AG08396 (cell line): Measurements from ENCODE around the gene MRPL33.

Experiments
- DNase-seq: peaks from one replicate; pipeline ENCODE4 v3.0.0; 2012; ENCODE audit warnings: low spot score, mixed read lengths

MRPL33 gene

GRCh38 chr2:27776696-27777095 lies 5.2 kb downstream of the MRPL33 start:
- DNase-seq = no peak

GRCh38 chr2:27779417-27780055 lies 8.0 kb downstream of the MRPL33 start:
- DNase-seq = no peak

DNA sequence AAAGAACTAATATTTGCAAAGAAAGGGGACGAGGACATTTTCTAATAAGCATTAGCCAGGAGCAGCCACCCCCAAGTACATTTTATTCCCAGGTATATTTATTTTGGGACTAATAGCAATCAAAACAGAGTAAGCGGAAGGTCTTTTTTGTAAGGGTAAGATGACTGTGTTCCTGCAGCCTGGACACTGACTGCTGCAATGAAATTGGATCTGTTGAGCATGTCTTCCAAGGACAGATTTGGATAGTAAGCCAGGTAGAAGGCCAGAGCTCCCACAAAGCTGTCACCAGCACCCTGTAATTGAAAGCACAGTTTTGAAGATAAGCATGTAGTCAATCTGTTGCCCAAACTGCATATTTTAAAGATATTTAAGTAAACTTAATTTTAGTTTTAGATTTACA lies 10.0 kb downstream of the MRPL33 start:
- DNase-seq = no peak

GRCh38 chr2:27782701-27783100 lies 11.2 kb downstream of the MRPL33 start:
- no peak for DNase-seq

DNA sequence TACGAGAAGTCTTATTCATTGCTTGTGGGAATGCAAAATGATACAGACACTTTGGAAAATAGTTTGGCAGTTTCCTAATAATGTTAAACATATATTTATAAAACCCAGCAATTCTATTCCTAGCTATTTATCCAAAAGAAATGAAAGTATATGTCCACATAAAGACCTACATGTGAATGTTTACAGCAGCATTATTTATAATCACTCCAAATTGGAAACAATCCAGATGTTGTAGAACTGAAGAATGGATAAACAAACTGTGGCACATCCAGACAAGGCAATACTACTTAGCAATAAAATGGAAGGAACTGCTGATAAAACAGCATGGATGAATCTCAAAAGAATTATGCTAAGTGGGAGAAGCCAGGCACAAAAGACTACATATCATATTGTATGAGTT lies 19.3 kb downstream of the MRPL33 start:
- no peak for DNase-seq

DNA sequence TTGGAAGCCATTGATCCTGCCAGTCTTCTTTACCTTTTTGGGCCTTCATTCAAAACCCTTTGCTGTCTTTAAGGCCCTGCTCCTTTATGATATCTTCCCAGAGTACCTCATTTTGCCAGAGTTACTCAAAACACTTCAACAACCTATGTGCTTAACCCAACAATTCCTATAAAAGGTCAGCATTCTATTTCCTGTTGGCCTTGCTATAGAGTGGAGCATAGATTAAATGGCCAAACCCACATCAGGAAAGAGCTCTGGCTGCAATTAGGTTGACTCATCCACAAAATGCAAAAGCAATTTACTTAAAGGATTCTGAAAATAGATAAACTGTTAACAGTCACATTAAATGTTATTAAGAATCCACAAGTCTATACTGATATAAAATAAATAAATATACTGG lies 21.2 kb downstream of the MRPL33 start:
- DNase-seq = no peak

DNA sequence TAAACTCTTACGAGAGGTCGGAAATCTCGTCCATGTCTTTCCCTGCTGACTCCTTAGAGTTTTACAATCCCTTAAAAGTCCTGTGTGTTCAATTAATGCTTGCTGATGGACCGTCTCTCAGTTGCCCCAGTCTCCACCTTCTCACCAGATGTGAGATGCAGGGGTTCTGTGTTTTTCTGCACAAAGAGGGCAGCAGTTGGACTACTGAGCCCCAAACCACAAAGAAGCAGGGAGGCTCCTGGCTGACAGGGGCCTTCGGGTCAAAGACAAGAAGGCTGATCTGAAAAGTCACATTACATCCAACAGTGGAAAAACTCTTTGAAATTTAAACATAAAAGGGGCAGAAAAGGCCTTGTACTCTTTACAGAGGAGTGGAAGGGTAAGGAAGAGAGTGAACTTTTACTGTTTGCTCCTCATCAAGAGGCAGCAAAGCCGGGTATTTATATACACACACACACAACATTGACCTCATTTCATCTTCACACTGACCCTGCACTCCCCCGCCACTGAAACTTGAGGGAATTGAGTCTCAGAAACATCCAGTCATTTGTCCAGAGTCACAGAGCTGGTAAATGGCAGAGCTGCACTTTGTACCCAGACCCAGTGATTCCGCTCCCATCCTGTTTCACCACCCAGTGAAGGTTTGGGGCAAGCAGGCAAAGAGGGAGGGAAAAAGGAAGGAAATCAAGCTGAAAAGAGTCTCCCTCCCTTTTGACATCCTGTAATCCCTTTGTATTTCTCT lies 23.7 kb downstream of the MRPL33 start:
- DNase-seq = no peak

- no peak for DNase-seq
Measured at GRCh38 chr2:27795868-27796277, 24.4 kb downstream of the MRPL33 start.

- no peak for DNase-seq
Measured at GRCh38 chr2:27796791-27797765, 25.6 kb downstream of the MRPL33 start.

DNA sequence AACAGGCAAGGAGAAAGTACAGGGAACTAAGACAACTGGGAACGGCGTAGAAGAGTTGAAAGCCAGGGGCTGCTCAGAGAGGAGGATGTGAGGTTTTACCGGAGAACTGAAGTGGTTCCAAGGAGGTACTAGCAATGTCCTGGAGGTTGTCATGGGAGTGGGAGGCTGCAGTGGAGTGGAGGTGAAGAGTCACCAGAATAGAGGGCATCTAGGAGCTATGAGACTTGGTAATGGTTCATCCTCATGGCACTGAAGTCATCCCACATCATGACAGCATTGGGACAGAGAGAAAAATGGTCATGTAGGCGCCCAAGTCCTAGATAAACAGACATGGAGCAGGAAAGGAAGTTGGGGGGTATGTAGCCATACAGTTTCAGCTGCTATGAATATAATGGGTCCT lies 26.3 kb downstream of the MRPL33 start:
- DNase-seq = no peak

DNA sequence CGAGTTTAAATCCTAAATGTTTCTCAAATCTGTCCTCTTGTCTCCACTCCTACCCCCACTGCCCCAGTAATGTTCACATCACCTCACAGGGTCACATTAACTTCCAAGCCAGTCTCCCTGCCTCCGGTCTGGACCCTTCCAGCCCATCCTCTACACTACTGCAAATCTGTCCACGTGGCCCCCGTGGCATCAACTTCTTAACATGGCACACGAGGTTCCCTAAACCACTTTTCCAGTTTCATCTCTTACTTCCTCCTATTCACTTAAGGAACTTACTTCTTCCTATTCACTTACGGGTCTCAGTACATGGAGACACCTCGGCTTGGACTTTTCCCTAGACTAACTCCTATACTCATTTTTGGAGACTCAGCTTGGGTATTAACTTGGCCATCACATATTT lies 27.0 kb downstream of the MRPL33 start:
- DNase-seq = no peak

GRCh38 chr2:27798948-27799645 lies 27.6 kb downstream of the MRPL33 start:
- DNase-seq = peak; percentile 88

- DNase-seq = peak; percentile 65
Measured at GRCh38 chr2:27799646-27800010, 28.1 kb downstream of the MRPL33 start.

GRCh38 chr2:27800856-27801255 lies 29.3 kb downstream of the MRPL33 start:
- no peak for DNase-seq

GRCh38 chr2:27802547-27802946 lies 31.0 kb downstream of the MRPL33 start:
- DNase-seq = no peak

- DNase-seq = no peak
Measured at GRCh38 chr2:27803046-27803445, 31.5 kb downstream of the MRPL33 start.

DNA sequence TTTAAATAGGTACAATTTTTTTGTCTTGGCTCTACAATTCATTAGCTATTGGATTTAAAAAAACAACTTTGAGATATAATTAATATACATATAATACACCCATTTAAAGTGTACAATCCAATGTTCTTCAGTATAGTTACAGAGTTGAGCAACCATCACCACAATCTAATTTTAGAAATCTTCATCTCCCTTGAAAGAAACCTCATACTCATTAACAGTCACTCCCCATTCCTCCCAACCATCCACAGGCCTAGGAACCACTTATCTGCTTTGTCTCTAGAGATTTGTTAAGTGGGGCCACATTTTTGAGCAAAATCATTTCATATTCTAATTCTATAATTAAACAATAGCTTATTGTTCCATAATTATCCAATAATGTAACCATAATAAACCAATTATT lies 32.6 kb downstream of the MRPL33 start:
- no peak for DNase-seq

GRCh38 chr2:27805180-27805579 lies 33.7 kb downstream of the MRPL33 start:
- no peak for DNase-seq

DNA sequence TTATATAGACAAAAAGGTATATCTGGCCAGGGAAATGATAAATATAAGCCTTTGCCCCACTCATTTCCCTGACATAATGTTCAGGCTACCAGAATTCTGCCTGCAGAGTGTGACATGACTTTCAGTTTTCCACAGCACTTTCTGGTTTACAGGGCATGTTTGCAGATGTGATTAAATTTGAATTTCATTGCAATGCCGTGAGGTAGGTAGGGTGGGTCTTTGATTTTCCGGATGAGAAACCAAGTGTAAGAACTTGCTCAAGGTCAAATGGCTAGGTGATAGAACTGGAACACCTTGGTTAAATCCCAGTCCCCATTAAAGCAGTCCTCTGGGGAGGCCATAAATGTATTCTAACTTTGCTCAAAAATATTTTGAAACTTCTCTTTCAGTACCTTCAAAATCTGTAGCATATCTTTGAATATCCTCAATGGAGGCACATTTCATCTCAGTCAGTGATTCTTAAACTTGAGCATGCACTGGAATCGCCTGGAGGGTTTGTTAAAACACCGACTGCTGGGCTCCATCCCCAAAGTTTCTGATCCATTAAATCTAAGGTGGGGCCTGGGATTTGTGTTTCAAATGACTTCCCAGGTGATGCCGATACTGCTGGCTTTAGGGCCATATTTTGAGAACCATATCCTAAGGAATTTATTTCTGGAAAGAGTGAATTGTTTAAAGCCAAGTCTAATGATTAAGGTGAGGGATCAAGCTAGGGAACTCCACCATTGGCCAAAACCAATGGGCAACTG lies 35.0 kb downstream of the MRPL33 start:
- DNase-seq = no peak

DNA sequence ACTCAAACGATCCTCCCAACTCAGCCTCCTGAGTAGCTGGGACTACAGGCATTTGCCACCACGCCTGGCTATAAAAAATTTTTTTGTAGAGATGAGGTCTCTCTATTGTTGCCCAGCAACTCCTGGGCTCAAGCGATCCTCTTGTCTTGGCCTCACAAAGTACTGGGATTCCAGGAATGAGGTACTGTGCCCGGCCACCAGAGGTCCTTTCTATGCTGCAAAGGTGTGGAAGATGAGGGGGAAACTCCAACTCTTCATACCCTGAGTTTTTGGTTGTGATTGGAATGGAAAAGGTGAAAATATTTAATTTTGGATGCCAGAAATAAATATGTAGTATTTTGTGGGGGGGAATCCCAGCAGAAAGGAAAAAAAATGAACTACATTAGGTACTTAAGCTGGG lies 36.0 kb downstream of the MRPL33 start:
- DNase-seq = no peak

GRCh38 chr2:27808418-27808817 lies 36.9 kb downstream of the MRPL33 start:
- no peak for DNase-seq
